GM12878 (cell line): Measurements from ENCODE around the gene SMPD3. TPM values are rescaled to one million over a fixed set of nuclear protein-coding genes. Genes with fewer than 3 reads are reported as not detected.

Source experiments
- ATAC-seq: fragments of 200-7000 bp; cut with Tn5 transposase; 3 replicates; pipeline ENCODE4 v1.9.1; 2020; ENCODE audit warnings: mild to moderate bottlenecking, moderate library complexity
- BruUV-seq: library from RNA; stranded (reverse); fragments of 400-500 nt; replicated peaks from 2 replicates; lab custom pipeline; 2021; lab: Mats Ljungman, UMichigan
- CTCF ChIA-PET: fragments of 300-600 bp; sonication (Branson Sonifier 250); formaldehyde crosslinking; extraction: SDS; loops from one replicate; lab custom pipeline; 2021; ENCODE audit warnings: inconsistent platforms; lab: Yijun Ruan, JAX
- POLR2A ChIA-PET: fragments of 350-600 bp; formaldehyde crosslinking; extraction: SDS; loops from one replicate; lab custom pipeline; 2021; ENCODE audit warnings: inconsistent platforms; lab: Charles Lee
- RAD21 ChIA-PET: fragments of 300-600 bp; sonication (Branson Sonifier 250); formaldehyde crosslinking; loops from one replicate; lab custom pipeline; 2023; ENCODE audit warnings: antibody characterized with exemption; ENCODE audit not compliant: unreplicated experiment; lab: Charles Lee
- SMC1A ChIA-PET: fragments of 300-600 bp; sonication (Branson Sonifier 250); formaldehyde crosslinking; loops from one replicate; lab custom pipeline; 2023; ENCODE audit not compliant: unreplicated experiment, uncharacterized antibody; lab: Charles Lee
- DNase-seq: peaks from one replicate; pipeline ENCODE4 v3.0.0-alpha.2; 2011; ENCODE audit warnings: low read depth, low spot score
- FAIRE-seq: peaks from 3 replicates; lab custom pipeline; 2011; peaks lifted over from hg19 to GRCh38; lab: Jason Lieb, UNC
- H2AFZ ChIP-seq: 2 replicates; pipeline ENCODE4 v1.6.0; 2011; ENCODE audit warnings: low read depth, low read length, control low read depth; ENCODE audit not compliant: control insufficient read depth
- H3K27ac ChIP-seq: 2 replicates; pipeline ENCODE4 v1.5.1; 2011; ENCODE audit warnings: control low read depth; ENCODE audit not compliant: control insufficient read depth, insufficient read depth
- H3K27me3 ChIP-seq, 2 experiments: replicated peaks in 1 of 2; 2 replicates each; pipeline versions ENCODE4 v1.6.0 to v1.6.1; 2011; ENCODE audit warnings: low read length in 1 of 2; ENCODE audit not compliant: control insufficient read depth in 2 of 2, insufficient read depth in 2 of 2
- H3K36me3 ChIP-seq, 2 experiments: 2 replicates each; pipeline ENCODE4 v1.5.1; 2011; ENCODE audit warnings: low read length in 1 of 2; ENCODE audit not compliant: control insufficient read depth in 2 of 2, insufficient read depth in 2 of 2
- H3K4me1 ChIP-seq: 2 replicates; pipeline ENCODE4 v1.6.1; 2011; ENCODE audit warnings: mild to moderate bottlenecking, low read length, moderate library complexity, mixed read lengths; ENCODE audit not compliant: control insufficient read depth, insufficient read depth
- H3K4me2 ChIP-seq: 2 replicates; pipeline ENCODE4 v1.6.0; 2011; ENCODE audit warnings: control low read depth; ENCODE audit not compliant: control insufficient read depth, insufficient read depth
- H3K4me3 ChIP-seq: fragments of 200-600 bp; sonication (generic); 2 replicates; pipeline ENCODE4 v1.5.1; 2016
- H3K79me2 ChIP-seq: 2 replicates; pipeline ENCODE4 v1.6.0; 2011; ENCODE audit warnings: low read length; ENCODE audit not compliant: control insufficient read depth, insufficient read depth
- H3K9ac ChIP-seq: 2 replicates; pipeline ENCODE4 v1.8.0; 2011; ENCODE audit warnings: low read length, control low read depth, mixed read lengths; ENCODE audit not compliant: control insufficient read depth, insufficient read depth
- H3K9me3 ChIP-seq: replicated peaks from 3 replicates; pipeline ENCODE4 v1.5.1; 2011; ENCODE audit warnings: mild to moderate bottlenecking, low read length; ENCODE audit not compliant: control insufficient read depth, insufficient read depth
- H4K20me1 ChIP-seq: 2 replicates; pipeline ENCODE4 v1.6.0; 2011; ENCODE audit not compliant: control insufficient read depth, insufficient read depth
- ATF3 ChIP-seq: IDR thresholded peaks from 2 replicates; pipeline ENCODE4 v1.6.1; 2011; ENCODE audit warnings: low read depth, mild to moderate bottlenecking, low read length, moderate library complexity, borderline replicate concordance; ENCODE audit errors: extremely low read depth
- CHD2 ChIP-seq: IDR thresholded peaks from 2 replicates; pipeline ENCODE4 v1.6.1; 2011; ENCODE audit warnings: low read depth, low read length, improper control_type of control experiment, borderline replicate concordance
- CHD4 ChIP-seq: fragments of 200-600 bp; sonication (generic); IDR thresholded peaks from 2 replicates; pipeline ENCODE4 v1.6.1; 2016; ENCODE audit warnings: mild to moderate bottlenecking
- EED ChIP-seq: sonication (generic); IDR thresholded peaks from 2 replicates; pipeline ENCODE4 v1.6.1; 2016; ENCODE audit warnings: antibody characterized with exemption, low read depth
- FOXM1 ChIP-seq: IDR thresholded peaks from 2 replicates; pipeline ENCODE4 v1.6.1; 2012; ENCODE audit warnings: low read depth, mild to moderate bottlenecking, inconsistent platforms, low read length, moderate library complexity
- HSF1 ChIP-seq: fragments of 150-350 bp; IDR thresholded peaks from 2 replicates; pipeline ENCODE4 v1.6.1; 2014; ENCODE audit warnings: mild to moderate bottlenecking, low read depth, low read length
- NR2C2 ChIP-seq: IDR thresholded peaks from 2 replicates; pipeline ENCODE4 v1.6.1; 2011; ENCODE audit warnings: borderline replicate concordance, low read depth; ENCODE audit not compliant: control insufficient read depth, insufficient read length
- NRF1 ChIP-seq: conservative IDR thresholded peaks from 2 replicates; pipeline ENCODE4 v1.6.1; 2011; ENCODE audit warnings: mild to moderate bottlenecking, low read depth, low read length, improper control_type of control experiment
- RELA ChIP-seq: fragments of 450-650 bp; IDR thresholded peaks from 2 replicates; pipeline ENCODE4 v1.8.0; 2014; ENCODE audit warnings: borderline replicate concordance; ENCODE audit not compliant: partially characterized antibody
- SMARCA5 ChIP-seq: fragments of 450-650 bp; IDR thresholded peaks from 2 replicates; pipeline ENCODE4 v1.6.1; 2017; ENCODE audit warnings: mild to moderate bottlenecking
- SP1 ChIP-seq: IDR thresholded peaks from one replicate; pipeline ENCODE4 v1.6.1; 2011; ENCODE audit warnings: low read depth, low read length
- SREBF1 ChIP-seq: IDR thresholded peaks from 2 replicates; pipeline ENCODE4 v1.6.1; 2012; ENCODE audit warnings: mild to moderate bottlenecking, low read length
- USF1 ChIP-seq: IDR thresholded peaks from 2 replicates; pipeline ENCODE4 v1.6.1; 2011; ENCODE audit warnings: borderline replicate concordance, low read depth, mild to moderate bottlenecking, moderate library complexity, mixed read lengths, low read length; ENCODE audit not compliant: insufficient read depth; ENCODE audit errors: extremely low read length
- ZBED1 ChIP-seq: IDR thresholded peaks from 2 replicates; pipeline ENCODE4 v1.6.1; 2016; ENCODE audit warnings: borderline replicate concordance
- ZZZ3 ChIP-seq: IDR thresholded peaks from 2 replicates; pipeline ENCODE4 v1.6.1; 2011; ENCODE audit warnings: low read depth; ENCODE audit not compliant: control insufficient read depth, insufficient read length
- WGBS: methylation state at CpG from one replicate; pipeline ENCODE4 v1.1.6; 2016; ENCODE audit warnings: low lambda C conversion rate; ENCODE audit not compliant: insufficient replicate concordance, insufficient coverage; ENCODE audit errors: missing lambda C conversion rate; 5-methylcytosine and 5-hydroxymethylcytosine counted together
- in situ Hi-C: fragments of 300-500 bp; cut with MboI; formaldehyde crosslinking; loops from 9 replicates; pipeline ENCODE4 v1.14.3; 2018; ENCODE audit warnings: mixed read lengths
- intact Hi-C: fragments of 100-400 bp; cut with micrococcal nuclease; formaldehyde crosslinking; loops from one replicate; pipeline ENCODE4 v1.14.2; 2022; ENCODE audit not compliant: unreplicated experiment
- polyA plus RNA-seq, 11 experiments: library from polyadenylated mRNA; depleted of rRNA in 4 of 11; unstranded in 6 of 11; stranded (reverse) in 5 of 11; fragments of >200 nt; fragmentation: Nextera tagmentation in 4 of 11; fragmentation: Illumina TruSeq in 1 of 11; extraction: Ambion mirVana in 4 of 11; extraction: Trizol in 1 of 11; gene quantifications; 1 replicate in 1 of 11; 2 replicates in 10 of 11; pipeline versions ENCODE4 v1.2.1 to v1.2.3, GENCODE V29; 2011 to 2016; ENCODE audit warnings: inconsistent platforms in 2 of 11, missing spikeins in 2 of 11, low read depth in 1 of 11
- total RNA-seq, 4 experiments: library from RNA; depleted of rRNA in 3 of 4; stranded (reverse); fragments of >200 nt in 3 of 4; fragmentation: Illumina TruSeq in 1 of 4; extraction: Trizol in 1 of 4; gene quantifications; 2 replicates each; pipeline versions ENCODE4 v1.2.1 to v1.2.3, GENCODE V29; 2013 to 2021

SMPD3 gene
- total and polyA plus RNA-seq, 10 of the 15 experiments (the other 5 are each of a cell fraction or from before 2014, with no cell fraction given): 0.04 to 2.0 (median 1.2) TPM

- CTCF ChIA-PET: interaction anchor here (1.1 to 1.9 kb wide), 5 partner anchors 9 to 113 kb away, joined by 3 to 5 read pairs (median 4); no protein-coding TSS in a partner anchor
- BruUV-seq: no TSS peak
- in situ Hi-C loops (no loop called here), intact Hi-C loops (no loop called here)
- Histone ChIP-seq H3K36me3 (no peaks in the 10 kb centered on the region), H3K9me3 (no peaks in the 10 kb centered on the region), H3K27me3 (no peaks in the 10 kb centered on the region), H3K4me3 (no peak overlapping the region), H3K9ac (no peak overlapping the region), H3K4me2 (no peak overlapping the region), H4K20me1 (no peaks in the 10 kb centered on the region), H3K79me2 (no peaks in the 10 kb centered on the region), H3K4me1 (no peaks in the 10 kb centered on the region), H2AFZ (no peak overlapping the region), H3K27ac (no peak overlapping the region)
- peak; percentile 41 for FAIRE-seq
- 44% methylated on average over 5 of the region's 5 CpGs for WGBS
- no peak for DNase-seq
- POLR2A ChIA-PET: no interaction called here
- peak; percentile 64 for ATAC-seq
- SMC1A ChIA-PET: interaction anchor here (1.4 kb wide), 1 partner anchor 104 kb away, joined by 3 read pairs; no protein-coding TSS in a partner anchor
- RAD21 ChIA-PET: no interaction called here
- TF ChIP-seq CHD4: no peak
- no peak for TF ChIP-seq CHD2
- TF ChIP-seq SMARCA5: no peak
- TF ChIP-seq NRF1: no peak
- TF ChIP-seq NR2C2: no peak
Measured at GRCh38 chr16:68400083-68400923, 48.0 kb downstream of the SMPD3 start.

- ChIA-PET RAD21 (no interaction called here), CTCF (interaction anchor here (1.1 to 3.4 kb wide), 5 partner anchors 8 to 114 kb away, joined by 3 to 14 read pairs (median 4); no protein-coding TSS in a partner anchor), POLR2A (no interaction called here), SMC1A (no interaction called here)
- Histone ChIP-seq H3K4me1 (no peaks in the 10 kb centered on the region), H3K27ac (no peak overlapping the region), H3K27me3 (no peaks in the 10 kb centered on the region), H3K4me3 (no peak overlapping the region), H4K20me1 (no peaks in the 10 kb centered on the region), H3K79me2 (no peaks in the 10 kb centered on the region), H2AFZ (no peak overlapping the region), H3K4me2 (no peak overlapping the region), H3K9me3 (no peaks in the 10 kb centered on the region), H3K9ac (no peak overlapping the region), H3K36me3 (no peaks in the 10 kb centered on the region)
- intact Hi-C loops: no loop called here
- FAIRE-seq (no peak), ATAC-seq (no peak), DNase-seq (no peak)
- BruUV-seq: no TSS peak
- WGBS: 19% methylated on average over 3 of the region's 3 CpGs
- in situ Hi-C loops: no loop called here
- TF ChIP-seq EED (no peak), ATF3 (no peak), ZBED1 (no peak), SREBF1 (no peak), HSF1 (no peak), RELA (no peak), FOXM1 (no peak), USF1 (no peak), ZZZ3 (no peak), SP1 (no peak)
Measured at GRCh38 chr16:68399456-68399855, 48.9 kb downstream of the SMPD3 start.
